Astrocyte of the spinal cord (primary cell): ENCODE measurements around the gene SLTM.

ENCODE experiments used
- DNase-seq: peaks from one replicate; pipeline ENCODE4 v3.0.0; 2011; ENCODE audit warnings: low read depth, low spot score
- H3K4me3 ChIP-seq: 2 replicates; pipeline ENCODE4 v1.5.1; 2011; ENCODE audit warnings: low read depth, mild to moderate bottlenecking, low read length, moderate library complexity
- CTCF ChIP-seq: IDR thresholded peaks from 2 replicates; pipeline ENCODE4 v1.5.1; 2012; ENCODE audit warnings: low read depth, mild to moderate bottlenecking, low read length, inconsistent platforms
- in situ Hi-C: cut with HindIII; loops from 2 replicates; pipeline ENCODE4 v1.10.0; 2017; ENCODE audit warnings: low sequenced_read_pairs

The SLTM gene

GRCh38 chr15:58877999-58878825, 55.3 kb downstream of the SLTM start:
- H3K4me3 ChIP-seq, result no peak overlapping the region
- in situ Hi-C loops, result no loop called here
- no peak for TF ChIP-seq CTCF
- no peak for DNase-seq

GRCh38 chr15:58876306-58877106, 57.0 kb downstream of the SLTM start:
- in situ Hi-C loops, result no loop called here
- DNase-seq, result no peak
- TF ChIP-seq CTCF, result no peak
- H3K4me3 ChIP-seq, result no peak overlapping the region

GRCh38 chr15:58875343-58875742, 58.1 kb downstream of the SLTM start:
- no peak for TF ChIP-seq CTCF
- no peak overlapping the region for H3K4me3 ChIP-seq
- DNase-seq, result no peak
- in situ Hi-C loops, result no loop called here

GRCh38 chr15:58873267-58873666, 60.2 kb downstream of the SLTM start:
- in situ Hi-C loops, result no loop called here
- no peak overlapping the region for H3K4me3 ChIP-seq
- peak; percentile 22 for DNase-seq
- TF ChIP-seq CTCF, result no peak

GRCh38 chr15:58870451-58870850, 63.0 kb downstream of the SLTM start:
- no peak for TF ChIP-seq CTCF
- in situ Hi-C loops, result no loop called here
- H3K4me3 ChIP-seq, result no peak overlapping the region
- DNase-seq, result no peak

- TF ChIP-seq CTCF, result no peak
- in situ Hi-C loops, result no loop called here
- no peak overlapping the region for H3K4me3 ChIP-seq
- no peak for DNase-seq
These were observed 65.6 kb downstream of the SLTM start for GRCh38 chr15:58867926-58868325.
